KMS-11 (cell line): ENCODE measurements around the gene TMPRSS13.
A peak's percentile ranks its signal among the peaks of the same experiment; 100 is the strongest.

Experiments used
- H2AFZ ChIP-seq: fragments of 200-600 bp; sonication (generic); 2 replicates; pipeline ENCODE4 v1.6.1; 2016; ENCODE audit warnings: antibody characterized with exemption, mixed run types, low read depth
- H3K27ac ChIP-seq: fragments of 200-600 bp; sonication (generic); 2 replicates; pipeline ENCODE4 v1.6.1; 2016; ENCODE audit warnings: mild to moderate bottlenecking, mixed run types
- H3K27me3 ChIP-seq: fragments of 200-600 bp; sonication (generic); 2 replicates; pipeline ENCODE4 v1.6.1; 2017; ENCODE audit warnings: mild to moderate bottlenecking, low read depth, mixed run types, moderate library complexity; ENCODE audit not compliant: insufficient read depth
- H3K36me3 ChIP-seq: fragments of 200-600 bp; sonication (generic); 2 replicates; pipeline ENCODE4 v1.6.1; 2017; ENCODE audit warnings: mild to moderate bottlenecking, mixed run types; ENCODE audit not compliant: insufficient read depth
- H3K4me1 ChIP-seq: fragments of 200-600 bp; sonication (generic); 2 replicates; pipeline ENCODE4 v1.6.1; 2016; ENCODE audit warnings: mild to moderate bottlenecking, low read depth, mixed run types; ENCODE audit not compliant: poor library complexity, severe bottlenecking
- H3K4me2 ChIP-seq: fragments of 200-600 bp; sonication (generic); 2 replicates; pipeline ENCODE4 v1.7.0; 2016; ENCODE audit warnings: mild to moderate bottlenecking, mixed run types
- H3K4me3 ChIP-seq: fragments of 200-600 bp; sonication (generic); IDR thresholded peaks from 2 replicates; pipeline ENCODE4 v1.6.1; 2017; ENCODE audit warnings: low read depth, low read length, mixed read lengths; ENCODE audit not compliant: insufficient read depth
- H3K79me2 ChIP-seq: fragments of 200-600 bp; sonication (generic); 2 replicates; pipeline ENCODE4 v1.6.1; 2016; ENCODE audit warnings: low read depth, mixed run types; ENCODE audit not compliant: insufficient read depth
- H3K9ac ChIP-seq: fragments of 200-600 bp; sonication (generic); 2 replicates; pipeline ENCODE4 v1.6.1; 2016; ENCODE audit warnings: mild to moderate bottlenecking, mixed run types
- H4K20me1 ChIP-seq: fragments of 200-600 bp; sonication (generic); 2 replicates; pipeline ENCODE4 v1.6.1; 2016; ENCODE audit warnings: mild to moderate bottlenecking, mixed run types; ENCODE audit not compliant: insufficient read depth
- TF ChIP-seq, protein P1 (sequence below): fragments of 200-600 bp; sonication (generic); conservative IDR thresholded peaks from 2 replicates; pipeline ENCODE4 v1.6.1; 2017; ENCODE audit warnings: low read depth, mild to moderate bottlenecking, antibody characterized with exemption, low read length, moderate library complexity, mixed read lengths

The TMPRSS13 gene

DNA sequence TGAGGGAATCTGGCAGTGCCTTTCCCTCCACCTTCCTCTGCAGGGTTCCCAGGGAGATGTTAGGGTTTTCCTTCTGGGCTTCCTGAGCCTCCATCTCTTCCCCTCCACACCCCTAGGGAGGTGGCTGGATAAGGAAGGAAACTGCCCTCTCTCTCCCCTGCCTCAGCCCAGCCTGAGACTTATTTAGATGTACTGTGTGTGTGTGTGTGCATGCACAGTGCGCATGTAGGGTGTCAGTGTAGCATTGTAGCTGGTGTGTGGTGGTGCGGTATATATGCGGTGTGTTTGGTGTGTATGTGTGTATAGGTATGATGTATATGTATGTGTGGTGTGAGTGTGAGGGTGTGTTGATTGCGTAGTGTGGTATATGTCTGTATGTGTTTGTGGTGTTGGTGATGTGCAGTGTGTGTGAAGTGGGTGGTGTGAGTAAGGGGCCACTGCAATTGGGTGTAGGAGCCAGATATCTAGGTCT is 54.3 kb downstream of the TMPRSS13 start:
- no peak overlapping the region for H3K4me3 ChIP-seq
- H3K4me1 ChIP-seq = peaks cover 16% of the 10 kb centered on the region
- no peaks in the 10 kb centered on the region for H3K79me2 ChIP-seq
- TF ChIP-seq, protein P1, sequence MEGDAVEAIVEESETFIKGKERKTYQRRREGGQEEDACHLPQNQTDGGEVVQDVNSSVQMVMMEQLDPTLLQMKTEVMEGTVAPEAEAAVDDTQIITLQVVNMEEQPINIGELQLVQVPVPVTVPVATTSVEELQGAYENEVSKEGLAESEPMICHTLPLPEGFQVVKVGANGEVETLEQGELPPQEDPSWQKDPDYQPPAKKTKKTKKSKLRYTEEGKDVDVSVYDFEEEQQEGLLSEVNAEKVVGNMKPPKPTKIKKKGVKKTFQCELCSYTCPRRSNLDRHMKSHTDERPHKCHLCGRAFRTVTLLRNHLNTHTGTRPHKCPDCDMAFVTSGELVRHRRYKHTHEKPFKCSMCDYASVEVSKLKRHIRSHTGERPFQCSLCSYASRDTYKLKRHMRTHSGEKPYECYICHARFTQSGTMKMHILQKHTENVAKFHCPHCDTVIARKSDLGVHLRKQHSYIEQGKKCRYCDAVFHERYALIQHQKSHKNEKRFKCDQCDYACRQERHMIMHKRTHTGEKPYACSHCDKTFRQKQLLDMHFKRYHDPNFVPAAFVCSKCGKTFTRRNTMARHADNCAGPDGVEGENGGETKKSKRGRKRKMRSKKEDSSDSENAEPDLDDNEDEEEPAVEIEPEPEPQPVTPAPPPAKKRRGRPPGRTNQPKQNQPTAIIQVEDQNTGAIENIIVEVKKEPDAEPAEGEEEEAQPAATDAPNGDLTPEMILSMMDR = no peak
- H3K27ac ChIP-seq = no peak overlapping the region
- no peaks in the 10 kb centered on the region for H3K36me3 ChIP-seq
- H3K4me2 ChIP-seq = no peak overlapping the region
- no peaks in the 10 kb centered on the region for H4K20me1 ChIP-seq
- no peak overlapping the region for H2AFZ ChIP-seq
- H3K9ac ChIP-seq = no peak overlapping the region
- H3K27me3 ChIP-seq = no peaks in the 10 kb centered on the region

DNA sequence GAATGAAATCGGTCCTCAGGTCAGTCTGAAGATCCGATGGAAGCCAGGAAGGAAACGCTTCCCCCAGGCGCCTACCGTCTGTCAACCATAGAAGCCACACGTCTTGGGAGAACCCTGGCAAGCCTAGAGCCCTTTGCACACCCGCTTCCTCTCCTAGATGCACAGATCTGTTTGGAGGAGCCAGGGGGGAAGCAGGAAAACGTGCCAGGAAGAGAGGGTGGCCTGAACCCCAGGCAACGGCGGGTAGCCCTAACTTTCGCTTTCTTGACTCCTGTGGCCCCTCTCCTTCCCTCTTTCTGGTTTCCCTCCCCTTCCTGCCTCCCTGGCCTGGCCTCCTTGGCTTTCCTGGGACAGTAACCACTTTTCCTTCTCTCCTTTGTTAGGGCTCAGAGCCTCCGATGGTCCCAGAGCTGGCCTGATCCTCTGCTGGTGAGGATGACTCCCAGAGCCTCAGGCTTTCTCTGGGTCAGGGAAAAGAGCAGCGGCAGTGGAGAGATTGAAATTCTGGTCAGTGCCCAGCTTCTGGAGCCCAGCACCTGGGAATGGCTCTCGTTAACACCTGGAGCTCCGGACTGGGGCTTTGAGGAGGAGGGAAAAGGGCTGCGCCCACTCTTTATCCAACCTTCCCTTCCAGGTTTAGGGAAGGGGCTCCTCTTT is 54.8 kb downstream of the TMPRSS13 start:
- H3K79me2 ChIP-seq = no peaks in the 10 kb centered on the region
- H2AFZ ChIP-seq = no peak overlapping the region
- H3K27ac ChIP-seq = no peak overlapping the region
- no peak overlapping the region for H3K9ac ChIP-seq
- no peaks in the 10 kb centered on the region for H3K27me3 ChIP-seq
- H4K20me1 ChIP-seq = no peaks in the 10 kb centered on the region
- no peak overlapping the region for H3K4me2 ChIP-seq
- H3K4me3 ChIP-seq = no peak overlapping the region
- TF ChIP-seq, protein P1 = no peak
- no peaks in the 10 kb centered on the region for H3K36me3 ChIP-seq
- peaks cover 22% of the 10 kb centered on the region for H3K4me1 ChIP-seq

DNA sequence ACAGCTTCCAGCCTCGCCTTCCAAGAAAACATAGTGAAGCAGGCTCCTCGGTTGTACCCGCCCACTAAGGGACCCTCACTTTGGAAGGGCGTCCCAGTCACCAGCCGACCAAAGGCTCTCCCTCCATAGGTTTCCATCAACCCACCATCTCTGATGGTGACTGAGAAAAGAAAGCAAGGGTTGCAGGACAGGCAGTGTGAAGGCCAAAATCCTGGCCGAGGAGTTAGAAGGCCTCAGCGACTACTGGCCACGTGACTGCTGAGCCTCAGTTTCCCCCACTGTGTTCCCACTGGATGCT is 55.4 kb downstream of the TMPRSS13 start:
- H3K4me1 ChIP-seq = peaks cover 24% of the 10 kb centered on the region
- H4K20me1 ChIP-seq = no peaks in the 10 kb centered on the region

DNA sequence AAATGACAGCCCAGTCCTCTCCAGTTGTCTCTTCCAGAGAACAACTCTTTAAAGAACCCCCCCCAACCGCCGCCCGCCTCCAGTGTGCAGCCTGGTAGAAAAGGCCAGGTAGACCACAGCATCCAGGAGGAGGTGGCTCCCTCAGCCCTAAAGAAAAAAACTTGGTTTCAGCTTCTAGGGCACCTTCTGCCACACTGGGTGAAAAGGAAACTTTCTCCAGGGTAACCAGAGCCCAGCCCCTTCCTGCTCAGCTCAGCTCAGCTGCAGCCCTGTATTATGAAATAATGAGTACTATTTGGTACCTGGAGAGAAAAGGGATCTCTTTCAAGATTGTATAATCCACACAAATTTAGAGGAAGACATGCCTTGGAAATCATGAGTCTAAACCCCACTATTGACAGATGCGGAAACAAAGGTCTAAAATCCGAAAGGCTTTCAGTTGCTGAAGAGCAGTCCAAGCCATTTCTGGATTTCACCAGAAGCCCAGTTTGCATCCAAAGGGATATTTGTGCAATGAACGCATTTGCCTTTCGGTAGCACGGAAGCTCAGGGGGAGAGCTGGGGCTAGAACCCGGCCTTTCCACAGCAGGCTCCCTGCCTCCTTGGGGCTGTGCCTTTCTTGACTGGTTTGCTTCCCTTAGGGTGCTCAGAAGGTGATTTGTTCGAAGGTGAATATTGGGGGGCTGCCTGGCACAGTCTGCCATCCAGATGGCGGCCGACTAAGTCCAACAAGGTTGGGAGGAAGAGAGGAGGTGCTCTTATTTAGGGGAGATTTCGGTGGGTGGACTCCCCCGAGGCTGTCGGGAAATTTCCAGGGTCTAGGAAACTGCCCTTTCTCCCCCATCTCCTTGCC is 56.0 kb downstream of the TMPRSS13 start:
- H3K36me3 ChIP-seq = no peaks in the 10 kb centered on the region
- no peak overlapping the region for H3K9ac ChIP-seq
- H3K4me2 ChIP-seq = peak overlapping the region; percentile 29; the same call in 1 of the 2 replicates
- no peak overlapping the region for H3K27ac ChIP-seq
- H4K20me1 ChIP-seq = no peaks in the 10 kb centered on the region
- TF ChIP-seq, protein P1 = no peak
- peaks cover 24% of the 10 kb centered on the region for H3K4me1 ChIP-seq
- H3K27me3 ChIP-seq = no peaks in the 10 kb centered on the region
- H2AFZ ChIP-seq = no peak overlapping the region
- no peak overlapping the region for H3K4me3 ChIP-seq
- H3K79me2 ChIP-seq = no peaks in the 10 kb centered on the region

More for the DNA sequence above, 55.4 kb downstream of the TMPRSS13 start:
- H3K36me3 ChIP-seq = no peaks in the 10 kb centered on the region
- H3K79me2 ChIP-seq = no peaks in the 10 kb centered on the region
- H3K27me3 ChIP-seq = no peaks in the 10 kb centered on the region
- H3K4me3 ChIP-seq = no peak overlapping the region
- no peak overlapping the region for H3K27ac ChIP-seq
- H3K9ac ChIP-seq = no peak overlapping the region
- no peak overlapping the region for H3K4me2 ChIP-seq
- TF ChIP-seq, protein P1 = no peak
- no peak overlapping the region for H2AFZ ChIP-seq
